Endodermal cell (in vitro differentiated cells): ENCODE data around the gene UPF3A. TPM values are rescaled to one million over a fixed set of nuclear protein-coding genes. Genes with fewer than 3 reads are reported as not detected.

Experiments used
- DNase-seq: peaks from one replicate; pipeline ENCODE4 v3.0.0-alpha.2; 2017
- H3K27ac ChIP-seq: 2 replicates; pipeline ENCODE4 v1.5.1; 2013; ENCODE audit warnings: mild to moderate bottlenecking, low read depth, low read length, moderate library complexity
- H3K27me3 ChIP-seq: 2 replicates; pipeline ENCODE4 v1.6.1; 2013; ENCODE audit warnings: mild to moderate bottlenecking, low read length, moderate library complexity; ENCODE audit not compliant: insufficient read depth, control insufficient read depth, poor library complexity, severe bottlenecking
- H3K36me3 ChIP-seq: 2 replicates; pipeline ENCODE4 v1.7.0; 2013; ENCODE audit warnings: mild to moderate bottlenecking, low read length, moderate library complexity; ENCODE audit not compliant: control insufficient read depth, insufficient read depth
- H3K4me1 ChIP-seq: one replicate; pipeline ENCODE4 v1.7.0; 2013; ENCODE audit warnings: low read length; ENCODE audit not compliant: control insufficient read depth, insufficient read depth
- H3K4me3 ChIP-seq: 2 replicates; pipeline ENCODE4 v1.5.1; 2013; ENCODE audit warnings: mild to moderate bottlenecking, low read length, moderate library complexity
- H3K9ac ChIP-seq: 2 replicates; pipeline ENCODE4 v1.6.1; 2013; ENCODE audit warnings: mild to moderate bottlenecking, low read length, moderate library complexity; ENCODE audit not compliant: poor library complexity, severe bottlenecking; ENCODE audit errors: extremely low read depth
- H3K9me3 ChIP-seq: 2 replicates; pipeline ENCODE4 v1.6.1; 2013; ENCODE audit warnings: mild to moderate bottlenecking, low read length, moderate library complexity; ENCODE audit not compliant: control insufficient read depth
- H3K27ac Mint-ChIP-seq: 2 replicates; pipeline ENCODE4 v1.8.0; 2020; ENCODE audit warnings: mixed read lengths
- H3K27me3 Mint-ChIP-seq: 2 replicates; pipeline ENCODE4 v1.8.0; 2021; ENCODE audit warnings: mild to moderate bottlenecking, mixed read lengths; ENCODE audit not compliant: insufficient read depth
- H3K36me3 Mint-ChIP-seq: 2 replicates; pipeline ENCODE4 v1.8.0; 2020; ENCODE audit warnings: low read depth, mixed read lengths
- H3K4me1 Mint-ChIP-seq: 2 replicates; pipeline ENCODE4 v1.8.0; 2020; ENCODE audit warnings: mixed read lengths
- H3K4me3 Mint-ChIP-seq: 2 replicates; pipeline ENCODE4 v1.8.0; 2020; ENCODE audit warnings: mild to moderate bottlenecking, moderate library complexity, mixed read lengths
- H3K9me3 Mint-ChIP-seq: 2 replicates; pipeline ENCODE4 v1.8.0; 2020; ENCODE audit warnings: mild to moderate bottlenecking, mixed read lengths
- WGBS, 2 experiments: methylation state at CpG; one replicate each; pipeline versions ENCODE4 v1.1.5 to v1.1.7; 2013; ENCODE audit warnings: missing lambda C conversion rate in 2 of 2, mixed read lengths in 1 of 2; ENCODE audit not compliant: insufficient coverage in 1 of 2, insufficient read length in 1 of 2; 5-methylcytosine and 5-hydroxymethylcytosine counted together
- total RNA-seq, 2 donors: library from RNA; stranded (reverse); fragmentation: NEBNext Ultra II Directional in 1 of 2; extraction: Animal tissue kit (Norgen Biotek cat#: 25700) in 1 of 2; gene quantifications; 2 replicates in 1 of 2; 3 replicates in 1 of 2; pipeline ENCODE4 v1.2.1, GENCODE V29; 2021
- TF ChIP-seq, protein P1 (sequence below): fragments of 200-600 bp; sonication (generic); conservative IDR thresholded peaks from 2 replicates; pipeline ENCODE4 v1.5.0; 2021; ENCODE audit warnings: antibody characterized with exemption, mild to moderate bottlenecking

Gene UPF3A
- total RNA-seq, 2 donors from 2014 or later = 56.5 to 81.2 TPM

DNA sequence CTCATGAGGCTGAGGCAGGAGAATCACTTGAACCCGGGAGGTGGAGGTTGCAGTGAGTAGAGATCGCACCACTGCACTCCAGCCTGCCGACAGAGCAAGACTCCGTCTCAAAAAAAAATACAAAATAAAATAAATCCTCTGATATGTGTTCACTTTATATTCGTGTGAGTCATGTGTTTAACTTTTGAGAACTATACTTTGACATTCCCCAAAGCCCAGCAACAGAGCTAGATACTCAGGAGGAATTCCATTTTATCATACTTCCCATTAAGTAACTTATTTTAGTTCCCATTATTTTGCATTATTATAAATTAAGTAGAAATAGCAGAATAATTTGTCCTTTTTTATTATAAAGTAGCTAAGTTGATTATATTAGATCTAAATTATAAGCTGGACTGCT lies 29.6 kb downstream of the UPF3A start:
- H3K27ac Mint-ChIP-seq = no peak overlapping the region
- H3K4me3 Mint-ChIP-seq = no peak overlapping the region
- no peaks in the 10 kb centered on the region for H3K9me3 Mint-ChIP-seq
- DNase-seq = no peak
- TF ChIP-seq, protein P1, sequence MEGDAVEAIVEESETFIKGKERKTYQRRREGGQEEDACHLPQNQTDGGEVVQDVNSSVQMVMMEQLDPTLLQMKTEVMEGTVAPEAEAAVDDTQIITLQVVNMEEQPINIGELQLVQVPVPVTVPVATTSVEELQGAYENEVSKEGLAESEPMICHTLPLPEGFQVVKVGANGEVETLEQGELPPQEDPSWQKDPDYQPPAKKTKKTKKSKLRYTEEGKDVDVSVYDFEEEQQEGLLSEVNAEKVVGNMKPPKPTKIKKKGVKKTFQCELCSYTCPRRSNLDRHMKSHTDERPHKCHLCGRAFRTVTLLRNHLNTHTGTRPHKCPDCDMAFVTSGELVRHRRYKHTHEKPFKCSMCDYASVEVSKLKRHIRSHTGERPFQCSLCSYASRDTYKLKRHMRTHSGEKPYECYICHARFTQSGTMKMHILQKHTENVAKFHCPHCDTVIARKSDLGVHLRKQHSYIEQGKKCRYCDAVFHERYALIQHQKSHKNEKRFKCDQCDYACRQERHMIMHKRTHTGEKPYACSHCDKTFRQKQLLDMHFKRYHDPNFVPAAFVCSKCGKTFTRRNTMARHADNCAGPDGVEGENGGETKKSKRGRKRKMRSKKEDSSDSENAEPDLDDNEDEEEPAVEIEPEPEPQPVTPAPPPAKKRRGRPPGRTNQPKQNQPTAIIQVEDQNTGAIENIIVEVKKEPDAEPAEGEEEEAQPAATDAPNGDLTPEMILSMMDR = no peak
- Histone ChIP-seq H3K9me3 (no peaks in the 10 kb centered on the region), H3K27ac (no peak overlapping the region), H3K4me3 (no peak overlapping the region), H3K27me3 (no peaks in the 10 kb centered on the region), H3K9ac (no peak overlapping the region), H3K4me1 (no peaks in the 10 kb centered on the region), H3K36me3 (peaks cover 8% of the 10 kb centered on the region)
- peaks cover 7% of the 10 kb centered on the region for H3K4me1 Mint-ChIP-seq
- H3K36me3 Mint-ChIP-seq = peaks cover 16% of the 10 kb centered on the region
- H3K27me3 Mint-ChIP-seq = no peaks in the 10 kb centered on the region
- WGBS, 2 experiments = 96% methylated on average over 5 of the region's 5 CpGs; no CpG with 5 or more reads in 1 of the 2 experiments

DNA sequence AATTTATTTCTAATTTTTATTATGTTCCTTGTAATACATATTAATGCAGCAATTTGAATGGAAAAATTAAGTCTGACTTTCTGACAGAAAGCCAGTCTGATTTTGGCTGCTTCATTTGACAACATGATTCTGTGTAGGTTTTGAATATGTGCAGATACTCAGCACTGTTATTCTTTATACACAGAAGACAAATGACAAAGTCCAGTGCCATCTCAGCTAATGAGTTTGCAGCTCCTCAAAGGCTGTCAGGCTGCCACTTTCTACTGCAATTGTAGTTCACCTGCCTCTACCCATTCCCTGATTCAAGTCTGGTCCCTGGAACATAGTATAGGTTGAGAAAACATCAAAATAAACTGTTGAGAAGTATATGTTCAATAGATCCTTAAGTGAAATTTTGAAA lies 30.0 kb downstream of the UPF3A start:
- Histone ChIP-seq H3K27me3 (no peaks in the 10 kb centered on the region), H3K9me3 (no peaks in the 10 kb centered on the region), H3K9ac (no peak overlapping the region), H3K36me3 (peaks cover 5% of the 10 kb centered on the region), H3K4me3 (no peak overlapping the region), H3K4me1 (no peaks in the 10 kb centered on the region), H3K27ac (no peak overlapping the region)
- Mint-ChIP-seq H3K4me1 (peaks cover 7% of the 10 kb centered on the region), H3K4me3 (no peak overlapping the region), H3K27me3 (no peaks in the 10 kb centered on the region), H3K9me3 (no peaks in the 10 kb centered on the region), H3K36me3 (peaks cover 13% of the 10 kb centered on the region), H3K27ac (no peak overlapping the region)
- TF ChIP-seq, protein P1 = no peak
- DNase-seq = no peak

DNA sequence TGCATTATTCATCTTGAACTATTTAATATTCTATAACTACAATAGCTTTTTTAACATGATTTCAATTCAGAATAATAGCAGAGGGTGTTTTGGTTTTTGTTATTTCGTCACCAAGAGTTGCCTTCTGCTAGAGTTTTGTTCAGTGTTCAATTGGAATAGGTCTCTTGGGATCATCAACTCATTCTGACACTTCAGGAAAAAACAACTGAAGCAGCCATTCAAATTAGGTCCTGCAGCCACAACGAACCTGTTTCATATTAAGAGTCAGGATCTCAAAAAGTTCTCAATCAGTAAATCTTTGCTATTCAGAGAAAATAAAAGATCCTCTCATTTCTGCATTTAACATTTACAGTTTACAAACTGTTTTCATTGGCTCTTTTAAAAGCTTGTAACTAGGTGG lies 30.5 kb downstream of the UPF3A start:
- H3K4me3 Mint-ChIP-seq = no peak overlapping the region
- H3K27ac Mint-ChIP-seq = no peak overlapping the region
- H3K27me3 Mint-ChIP-seq = no peaks in the 10 kb centered on the region

More for the DNA sequence above, 30.5 kb downstream of the UPF3A start:
- Histone ChIP-seq H3K36me3 (no peaks in the 10 kb centered on the region), H3K4me1 (no peaks in the 10 kb centered on the region), H3K4me3 (no peak overlapping the region), H3K27ac (no peak overlapping the region), H3K9me3 (no peaks in the 10 kb centered on the region), H3K9ac (no peak overlapping the region), H3K27me3 (no peaks in the 10 kb centered on the region)
- DNase-seq = no peak
- no peaks in the 10 kb centered on the region for H3K9me3 Mint-ChIP-seq
- peaks cover 8% of the 10 kb centered on the region for H3K36me3 Mint-ChIP-seq
- 83 to 100% methylated on average over 1 to 2 of the region's 2 CpGs for WGBS, 2 experiments
- TF ChIP-seq, protein P1 = no peak
- peaks cover 7% of the 10 kb centered on the region for H3K4me1 Mint-ChIP-seq
